Testis (tissue), 2 donors: ENCODE measurements around the gene MTTP.

Experiments used
- CTCF ChIP-seq, 3 experiments: fragments of 450-650 bp in 2 of 3; fragments of 200-600 bp in 1 of 3; sonication (generic) in 1 of 3; IDR thresholded peaks; one replicate each; pipeline ENCODE4 v1.5.1; 2016 to 2019; ENCODE audit warnings: antibody characterized with exemption in 3 of 3, mild to moderate bottlenecking in 2 of 3, moderate library complexity in 1 of 3
- POLR2A ChIP-seq: fragments of 450-650 bp; IDR thresholded peaks from one replicate; pipeline ENCODE4 v1.6.1; 2017; ENCODE audit warnings: antibody characterized with exemption, mild to moderate bottlenecking, moderate library complexity

- TF ChIP-seq CTCF (IDR thresholded peaks at IDR 0.05): no peak
- no peak for TF ChIP-seq POLR2A
These were observed 60.2 kb downstream of the MTTP start for GRCh38 chr4:99634742-99635360.
